HG02798 (cell line): Measurements from ENCODE around the gene PSME3IP1.
"Not testable (repeated sequence)": the region's sequence is repeated elsewhere in the genome, so short reads cannot be mapped to it uniquely, and the experiment has no call there.

ENCODE experiments used
- ATAC-seq: cut with Tn5 transposase; IDR thresholded peaks from one replicate; pipeline ENCODE4 v1.9.1; 2021; ENCODE audit warnings: mild to moderate bottlenecking; ENCODE audit not compliant: unreplicated experiment, poor library complexity

The PSME3IP1 gene

GRCh38 chr16:57200321-57200720 is 14.5 kb upstream of the PSME3IP1 start:
- ATAC-seq: not testable (repeated sequence)

GRCh38 chr16:57196753-57197152 is 10.9 kb upstream of the PSME3IP1 start:
- ATAC-seq: no peak

- no peak for ATAC-seq
Observed at GRCh38 chr16:57196286-57196685, 10.4 kb upstream of the PSME3IP1 start.

- no peak for ATAC-seq
Observed at GRCh38 chr16:57194512-57194911, 8.7 kb upstream of the PSME3IP1 start.

GRCh38 chr16:57192720-57193486 is 7.1 kb upstream of the PSME3IP1 start:
- ATAC-seq: no peak

GRCh38 chr16:57192146-57192545 is 6.3 kb upstream of the PSME3IP1 start:
- ATAC-seq: no peak

- no peak for ATAC-seq
Observed at GRCh38 chr16:57191056-57191571, 5.3 kb upstream of the PSME3IP1 start.

GRCh38 chr16:57190136-57190535 is 4.3 kb upstream of the PSME3IP1 start:
- ATAC-seq: no peak

GRCh38 chr16:57189527-57189926 is 3.7 kb upstream of the PSME3IP1 start:
- not testable (repeated sequence) for ATAC-seq

GRCh38 chr16:57188711-57189002 is 2.8 kb upstream of the PSME3IP1 start:
- no peak for ATAC-seq

- not testable (repeated sequence) for ATAC-seq
Observed at GRCh38 chr16:57187902-57188710, 2.3 kb upstream of the PSME3IP1 start.

GRCh38 chr16:57186872-57187854 is 1.3 kb upstream of the PSME3IP1 start:
- ATAC-seq: no peak

- ATAC-seq: peak; percentile 40
Observed at GRCh38 chr16:57185446-57185944, 344 bp downstream of the PSME3IP1 start.

- no peak for ATAC-seq
Observed at GRCh38 chr16:57184887-57185445, 873 bp downstream of the PSME3IP1 start.

GRCh38 chr16:57184113-57184512 is 1.7 kb downstream of the PSME3IP1 start:
- no peak for ATAC-seq

GRCh38 chr16:57179215-57179828 is 6.5 kb downstream of the PSME3IP1 start:
- no peak for ATAC-seq

GRCh38 chr16:57178793-57179212 is 7.0 kb downstream of the PSME3IP1 start:
- ATAC-seq: no peak

GRCh38 chr16:57178196-57178595 is 7.6 kb downstream of the PSME3IP1 start:
- no peak for ATAC-seq

- ATAC-seq: no peak
Observed at GRCh38 chr16:57175896-57176295, 9.9 kb downstream of the PSME3IP1 start.
